ENCODE results near the gene SERPINA12. TPM values are rescaled to one million over a fixed set of nuclear protein-coding genes. Genes with fewer than 3 reads are reported as not detected.

Gene SERPINA12
- total and polyA plus RNA-seq, 4 donors, result 0.13 TPM; not detected in 3

DNA sequence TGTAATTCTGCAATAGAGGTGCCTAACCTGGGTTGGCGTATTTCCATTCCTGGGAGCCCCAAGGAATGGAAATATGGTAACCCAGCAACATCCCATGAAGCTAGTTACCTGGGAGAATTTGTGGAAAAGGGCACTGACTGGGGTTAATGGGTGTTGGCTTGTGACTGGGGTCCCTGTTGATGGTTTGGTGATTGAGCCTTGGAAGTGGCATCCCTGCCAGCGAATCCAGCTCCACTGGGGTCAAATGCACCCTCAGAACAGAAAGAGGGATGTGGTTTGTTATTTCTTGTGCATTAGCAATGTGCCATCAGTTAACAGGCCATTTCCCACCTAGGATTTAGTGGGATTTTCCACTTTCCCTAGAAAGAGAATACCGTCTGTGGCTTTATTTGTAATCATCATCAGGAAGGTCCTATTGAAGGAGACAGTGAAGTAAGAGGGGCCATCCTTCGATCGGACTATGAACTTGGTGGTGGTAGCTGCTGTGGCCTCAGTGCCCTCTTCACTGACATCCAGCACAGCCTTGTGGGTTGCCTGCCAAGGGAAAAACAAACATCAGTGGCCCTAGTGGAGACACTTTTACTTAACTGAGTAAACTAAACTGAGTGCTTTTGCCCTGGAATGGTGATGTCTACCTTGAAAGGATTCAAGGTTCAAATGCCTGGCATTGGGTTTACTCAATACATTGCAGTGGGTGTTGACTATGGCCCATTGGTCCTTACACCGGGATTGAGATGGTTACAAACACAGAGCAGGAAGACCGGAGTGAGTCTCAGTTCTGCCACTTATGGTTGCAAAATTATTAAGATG is 46.3 kb downstream of the SERPINA12 start:
- peaks cover 10% of the 10 kb centered on the region for H3K4me1 ChIP-seq (ENCODE audit: control insufficient read depth, insufficient read depth, low read length)
- DNase-seq (ENCODE audit: low read depth in 4 of 6, low spot score in 6 of 6), result no peak
- no peak overlapping the region for H3K4me3 ChIP-seq (ENCODE audit: low read depth, low read length)
- H3K9me3 ChIP-seq (ENCODE audit: control insufficient read depth, insufficient read depth, low read length), result peaks cover 2% of the 10 kb centered on the region
- no peaks in the 10 kb centered on the region for H3K27me3 ChIP-seq (ENCODE audit: control insufficient read depth, insufficient read depth, low read length)
- 98% methylated on average over 5 of the region's 7 CpGs for WGBS (ENCODE audit: insufficient coverage)
- H3K27ac ChIP-seq (ENCODE audit: low read depth, low read length), result no peak overlapping the region
- H3K36me3 ChIP-seq (ENCODE audit: control insufficient read depth, insufficient read depth, low read length), result no peaks in the 10 kb centered on the region

DNA sequence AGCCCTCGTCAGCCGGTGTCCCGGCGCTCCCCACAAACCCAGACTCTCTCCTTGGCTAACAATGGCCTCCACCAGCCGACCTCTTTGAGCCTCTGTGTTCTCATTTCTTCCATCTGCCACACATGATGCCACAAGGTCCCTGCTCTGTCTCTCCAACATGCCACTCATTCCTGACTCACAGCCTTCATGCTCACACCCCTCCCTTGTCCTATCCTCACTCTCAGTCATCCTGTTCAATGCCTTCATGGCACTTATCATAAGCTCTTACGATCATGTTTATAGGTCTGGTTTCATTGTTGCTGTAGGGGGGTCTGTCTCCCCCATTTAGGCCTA is 47.1 kb downstream of the SERPINA12 start:
- Histone ChIP-seq H3K4me3 (ENCODE audit: low read depth, low read length) (no peak overlapping the region), H3K9me3 (ENCODE audit: control insufficient read depth, insufficient read depth, low read length) (peaks cover 2% of the 10 kb centered on the region), H3K36me3 (ENCODE audit: control insufficient read depth, insufficient read depth, low read length) (no peaks in the 10 kb centered on the region), H3K27ac (ENCODE audit: low read depth, low read length) (no peak overlapping the region), H3K27me3 (ENCODE audit: control insufficient read depth, insufficient read depth, low read length) (no peaks in the 10 kb centered on the region), H3K4me1 (ENCODE audit: control insufficient read depth, insufficient read depth, low read length) (peaks cover 10% of the 10 kb centered on the region)
- 86% methylated on average over 5 of the region's 6 CpGs for WGBS (ENCODE audit: insufficient coverage)
- peak in 1 of 6 donors; percentile 33 for DNase-seq (ENCODE audit: low read depth in 4 of 6, low spot score in 6 of 6)

DNA sequence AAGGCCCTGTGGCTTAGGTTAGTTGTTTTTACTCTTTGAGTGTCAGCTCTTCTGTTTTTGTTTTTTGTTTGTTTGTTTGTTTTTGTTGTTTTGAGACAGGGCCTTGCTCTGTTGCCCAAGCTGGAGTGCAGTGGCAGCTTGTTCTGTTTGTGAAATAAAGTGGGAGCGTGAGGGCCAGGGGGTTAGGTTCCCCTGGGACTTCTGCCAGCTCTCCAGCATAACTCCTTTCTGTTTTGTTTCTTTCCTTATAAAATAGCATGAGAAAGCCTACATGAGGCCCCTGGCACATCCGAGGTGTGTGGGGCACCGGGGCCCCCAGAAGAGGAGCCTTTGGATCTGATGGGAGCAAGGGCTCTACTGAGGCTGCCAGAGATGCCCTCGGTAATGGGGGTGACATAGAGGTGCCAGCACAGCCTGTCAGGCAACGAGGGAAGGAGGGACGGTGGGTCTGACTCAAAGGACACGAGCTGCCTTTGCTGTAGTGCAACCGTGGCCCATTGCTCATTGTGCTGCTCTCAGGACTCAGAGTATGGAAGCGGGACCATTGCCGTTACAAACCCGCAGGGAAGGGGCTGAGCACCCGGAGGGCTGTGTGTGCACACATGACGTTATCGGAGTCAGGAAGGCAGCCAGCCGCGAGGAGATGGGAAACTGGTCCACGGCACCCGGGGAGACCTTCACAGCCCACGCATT is 47.6 kb downstream of the SERPINA12 start:
- H3K4me3 ChIP-seq (ENCODE audit: low read depth, low read length), result no peak overlapping the region
- H3K9me3 ChIP-seq (ENCODE audit: control insufficient read depth, insufficient read depth, low read length), result peaks cover 2% of the 10 kb centered on the region
- H3K27me3 ChIP-seq (ENCODE audit: control insufficient read depth, insufficient read depth, low read length), result no peaks in the 10 kb centered on the region
- DNase-seq (ENCODE audit: low read depth in 4 of 6, low spot score in 6 of 6), result peak in 2 of 6 donors; percentile 24 to 31
- WGBS (ENCODE audit: insufficient coverage), result 51% methylated on average over 18 of the region's 19 CpGs
- no peaks in the 10 kb centered on the region for H3K36me3 ChIP-seq (ENCODE audit: control insufficient read depth, insufficient read depth, low read length)
- H3K4me1 ChIP-seq (ENCODE audit: control insufficient read depth, insufficient read depth, low read length), result peaks cover 10% of the 10 kb centered on the region
- no peak overlapping the region for H3K27ac ChIP-seq (ENCODE audit: low read depth, low read length)

- H3K9me3 ChIP-seq (ENCODE audit: control insufficient read depth, insufficient read depth, low read length), result peaks cover 2% of the 10 kb centered on the region
- H3K4me1 ChIP-seq (ENCODE audit: control insufficient read depth, insufficient read depth, low read length), result peaks cover 10% of the 10 kb centered on the region
- no peaks in the 10 kb centered on the region for H3K36me3 ChIP-seq (ENCODE audit: control insufficient read depth, insufficient read depth, low read length)
- H3K27ac ChIP-seq (ENCODE audit: low read depth, low read length), result no peak overlapping the region
- no peak overlapping the region for H3K4me3 ChIP-seq (ENCODE audit: low read depth, low read length)
- H3K27me3 ChIP-seq (ENCODE audit: control insufficient read depth, insufficient read depth, low read length), result no peaks in the 10 kb centered on the region
- no peak for DNase-seq (ENCODE audit: low read depth in 4 of 6, low spot score in 6 of 6)
- WGBS (ENCODE audit: insufficient coverage), result 83% methylated on average over 6 of the region's 8 CpGs
These were observed 48.4 kb downstream of the SERPINA12 start for GRCh38 chr14:94460631-94461416.

DNA sequence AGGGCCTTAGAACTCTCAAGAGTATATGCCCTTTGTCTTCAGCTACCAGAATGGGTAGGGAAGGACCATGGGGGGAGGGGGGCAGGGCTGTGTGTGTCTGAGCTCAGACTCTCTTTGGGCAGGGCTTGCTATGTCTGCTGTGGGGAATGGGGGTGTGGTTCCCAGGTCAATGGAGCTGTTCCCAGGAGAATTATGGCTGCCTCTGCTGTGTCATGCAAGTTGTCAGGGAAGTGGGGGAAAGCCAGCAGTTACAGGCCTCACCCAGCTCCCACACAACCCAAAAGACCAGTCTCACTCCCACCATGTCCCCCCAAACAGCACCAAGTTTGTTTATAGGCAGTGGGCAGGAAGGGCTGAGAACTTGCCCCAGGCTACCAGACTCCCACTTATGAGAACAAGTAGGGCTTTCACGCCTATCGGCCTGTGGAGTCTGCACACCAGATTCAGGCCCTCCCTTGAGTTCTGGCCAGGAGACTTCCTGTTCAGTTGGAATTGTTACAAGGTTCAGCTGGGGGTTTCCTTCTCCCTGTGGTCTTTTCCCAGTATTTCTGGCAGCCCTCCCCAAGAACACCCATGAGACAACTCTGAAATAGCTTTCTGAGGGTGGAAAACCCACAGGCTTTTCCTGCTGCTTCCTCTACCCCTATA is 50.6 kb downstream of the SERPINA12 start:
- Histone ChIP-seq H3K36me3 (ENCODE audit: control insufficient read depth, insufficient read depth, low read length) (no peaks in the 10 kb centered on the region), H3K9me3 (ENCODE audit: control insufficient read depth, insufficient read depth, low read length) (no peaks in the 10 kb centered on the region), H3K4me3 (ENCODE audit: low read depth, low read length) (no peak overlapping the region), H3K27ac (ENCODE audit: low read depth, low read length) (no peak overlapping the region), H3K27me3 (ENCODE audit: control insufficient read depth, insufficient read depth, low read length) (no peaks in the 10 kb centered on the region), H3K4me1 (ENCODE audit: control insufficient read depth, insufficient read depth, low read length) (peaks cover 10% of the 10 kb centered on the region)
- DNase-seq (ENCODE audit: low read depth in 4 of 6, low spot score in 6 of 6), result no peak
- WGBS (ENCODE audit: insufficient coverage), result no CpG with 5 or more reads among the region's 2 CpGs

- Histone ChIP-seq H3K9me3 (ENCODE audit: control insufficient read depth, insufficient read depth, low read length) (no peaks in the 10 kb centered on the region), H3K27ac (ENCODE audit: low read depth, low read length) (no peak overlapping the region), H3K27me3 (ENCODE audit: control insufficient read depth, insufficient read depth, low read length) (no peaks in the 10 kb centered on the region), H3K4me3 (ENCODE audit: low read depth, low read length) (no peak overlapping the region), H3K4me1 (ENCODE audit: control insufficient read depth, insufficient read depth, low read length) (peaks cover 10% of the 10 kb centered on the region), H3K36me3 (ENCODE audit: control insufficient read depth, insufficient read depth, low read length) (no peaks in the 10 kb centered on the region)
- no CpG with 5 or more reads among the region's 1 CpG for WGBS (ENCODE audit: insufficient coverage)
- no peak for DNase-seq (ENCODE audit: low read depth in 4 of 6, low spot score in 6 of 6)
These were observed 51.2 kb downstream of the SERPINA12 start for GRCh38 chr14:94458096-94458495.

GRCh38 chr14:94455928-94456327 is 53.3 kb downstream of the SERPINA12 start:
- Histone ChIP-seq H3K36me3 (ENCODE audit: control insufficient read depth, insufficient read depth, low read length) (no peaks in the 10 kb centered on the region), H3K27me3 (ENCODE audit: control insufficient read depth, insufficient read depth, low read length) (no peaks in the 10 kb centered on the region), H3K4me3 (ENCODE audit: low read depth, low read length) (no peak overlapping the region), H3K4me1 (ENCODE audit: control insufficient read depth, insufficient read depth, low read length) (no peaks in the 10 kb centered on the region), H3K9me3 (ENCODE audit: control insufficient read depth, insufficient read depth, low read length) (no peaks in the 10 kb centered on the region), H3K27ac (ENCODE audit: low read depth, low read length) (no peak overlapping the region)
- WGBS (ENCODE audit: insufficient coverage), result no CpG with 5 or more reads among the region's 1 CpG
- no peak for DNase-seq (ENCODE audit: low read depth in 4 of 6, low spot score in 6 of 6)

DNA sequence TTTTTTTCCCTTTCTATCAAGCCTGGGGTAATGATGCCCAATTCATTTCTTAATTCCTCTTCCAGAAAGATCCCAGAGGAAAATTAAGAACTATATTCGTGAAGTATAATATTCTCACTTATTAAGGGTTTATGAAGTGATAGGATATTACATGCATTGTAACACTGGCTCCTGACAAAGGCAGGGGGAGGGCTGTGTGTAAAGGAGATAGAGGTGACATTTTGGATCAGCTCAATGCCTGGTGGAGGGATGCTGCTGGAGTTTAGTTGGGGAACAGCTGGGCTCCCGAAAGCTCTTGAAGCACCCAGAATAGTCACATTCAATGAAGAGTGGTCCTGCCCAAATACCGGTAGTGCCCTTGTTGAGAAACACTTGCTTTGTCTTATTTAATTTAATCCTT is 57.4 kb downstream of the SERPINA12 start:
- no peaks in the 10 kb centered on the region for H3K27me3 ChIP-seq (ENCODE audit: control insufficient read depth, insufficient read depth, low read length)
- no peaks in the 10 kb centered on the region for H3K36me3 ChIP-seq (ENCODE audit: control insufficient read depth, insufficient read depth, low read length)
- peaks cover 8% of the 10 kb centered on the region for H3K4me1 ChIP-seq (ENCODE audit: control insufficient read depth, insufficient read depth, low read length)
- 50% methylated on average over 1 of the region's 3 CpGs for WGBS (ENCODE audit: insufficient coverage)
- no peak for DNase-seq (ENCODE audit: low read depth in 4 of 6, low spot score in 6 of 6)
- H3K4me3 ChIP-seq (ENCODE audit: low read depth, low read length), result no peak overlapping the region
- H3K27ac ChIP-seq (ENCODE audit: low read depth, low read length), result no peak overlapping the region
- H3K9me3 ChIP-seq (ENCODE audit: control insufficient read depth, insufficient read depth, low read length), result no peaks in the 10 kb centered on the region

DNA sequence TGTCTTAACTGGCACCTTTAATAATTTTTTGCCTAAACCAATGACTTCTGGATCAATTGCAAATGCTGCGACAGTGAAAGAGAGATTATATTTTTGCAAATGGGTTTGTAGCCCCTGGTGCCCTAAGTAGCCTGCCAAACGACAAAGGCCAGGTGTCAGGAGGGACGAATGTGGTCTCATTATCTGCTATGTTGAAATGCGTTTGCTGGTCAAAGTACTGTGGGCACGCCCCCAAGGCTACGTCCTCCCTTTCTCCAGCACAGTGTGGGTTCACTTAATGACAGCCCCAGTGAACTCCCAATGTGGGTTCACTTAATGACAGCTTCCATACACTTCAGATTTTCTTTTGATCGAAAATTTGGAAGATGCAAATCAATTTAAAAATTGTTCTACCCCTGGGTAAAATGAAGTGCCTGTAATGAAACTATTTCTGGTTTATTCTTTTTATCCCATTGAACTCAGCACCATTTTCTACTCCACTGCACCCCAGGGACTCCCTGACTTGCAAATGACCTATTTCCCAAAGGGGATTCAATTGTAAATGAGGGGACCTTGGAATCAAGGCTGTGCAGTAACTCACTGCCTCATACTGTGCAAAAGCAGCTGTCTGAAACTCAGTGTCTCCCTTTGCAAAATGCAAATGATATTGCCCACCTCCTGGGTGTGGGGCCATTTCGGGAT is 58.0 kb downstream of the SERPINA12 start:
- WGBS (ENCODE audit: insufficient coverage), result 13% methylated on average over 7 of the region's 8 CpGs
- Histone ChIP-seq H3K27me3 (ENCODE audit: control insufficient read depth, insufficient read depth, low read length) (no peaks in the 10 kb centered on the region), H3K4me1 (ENCODE audit: control insufficient read depth, insufficient read depth, low read length) (peaks cover 8% of the 10 kb centered on the region), H3K36me3 (ENCODE audit: control insufficient read depth, insufficient read depth, low read length) (no peaks in the 10 kb centered on the region), H3K27ac (ENCODE audit: low read depth, low read length) (no peak overlapping the region), H3K4me3 (ENCODE audit: low read depth, low read length) (no peak overlapping the region), H3K9me3 (ENCODE audit: control insufficient read depth, insufficient read depth, low read length) (no peaks in the 10 kb centered on the region)
- DNase-seq (ENCODE audit: low read depth in 4 of 6, low spot score in 6 of 6), result peak in 2 of 6 donors; percentile 40 to 95

All from spinal cord (tissue), 10 donors.